ENCODE results near the gene HOXC5.

HOXC5 gene

DNA sequence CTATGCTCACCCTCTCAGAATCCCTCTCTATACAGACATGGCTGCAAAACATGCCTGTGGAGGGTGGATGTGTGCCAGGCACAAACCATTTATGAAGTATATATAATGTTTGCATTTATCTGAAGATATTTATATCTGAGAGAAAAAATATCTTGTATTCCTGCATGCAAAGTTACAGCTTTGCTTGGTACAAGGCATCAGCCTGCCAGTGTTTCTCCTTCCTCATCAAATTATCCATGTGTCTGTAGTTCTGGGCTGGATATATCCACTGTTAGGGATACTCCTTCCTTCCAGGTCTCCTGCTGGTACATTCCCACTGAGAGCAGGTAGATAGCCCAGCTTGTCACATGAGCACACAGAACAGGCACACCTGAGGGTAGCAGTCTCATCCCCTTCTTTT lies 32.8 kb downstream of the HOXC5 start:
- no peaks in the 10 kb centered on the region for H3K79me2 ChIP-seq (ENCODE audit: low read length)
- H3K4me3 ChIP-seq (ENCODE audit: low read length), result no peak overlapping the region
- H3K4me1 ChIP-seq (ENCODE audit: low read length), result no peaks in the 10 kb centered on the region
- no peak for DNase-seq
- no peaks in the 10 kb centered on the region for H3K9me2 ChIP-seq (replicated peaks; ENCODE audit: insufficient read depth, low read length)
- H3K4me2 ChIP-seq (ENCODE audit: low read depth, low read length), result no peak overlapping the region
- no peaks in the 10 kb centered on the region for H3F3A ChIP-seq (ENCODE audit: insufficient read depth, low read length)
- H3K36me3 ChIP-seq (replicated peaks; ENCODE audit: insufficient read depth, low read length), result no peaks in the 10 kb centered on the region
- TF ChIP-seq, protein P1, sequence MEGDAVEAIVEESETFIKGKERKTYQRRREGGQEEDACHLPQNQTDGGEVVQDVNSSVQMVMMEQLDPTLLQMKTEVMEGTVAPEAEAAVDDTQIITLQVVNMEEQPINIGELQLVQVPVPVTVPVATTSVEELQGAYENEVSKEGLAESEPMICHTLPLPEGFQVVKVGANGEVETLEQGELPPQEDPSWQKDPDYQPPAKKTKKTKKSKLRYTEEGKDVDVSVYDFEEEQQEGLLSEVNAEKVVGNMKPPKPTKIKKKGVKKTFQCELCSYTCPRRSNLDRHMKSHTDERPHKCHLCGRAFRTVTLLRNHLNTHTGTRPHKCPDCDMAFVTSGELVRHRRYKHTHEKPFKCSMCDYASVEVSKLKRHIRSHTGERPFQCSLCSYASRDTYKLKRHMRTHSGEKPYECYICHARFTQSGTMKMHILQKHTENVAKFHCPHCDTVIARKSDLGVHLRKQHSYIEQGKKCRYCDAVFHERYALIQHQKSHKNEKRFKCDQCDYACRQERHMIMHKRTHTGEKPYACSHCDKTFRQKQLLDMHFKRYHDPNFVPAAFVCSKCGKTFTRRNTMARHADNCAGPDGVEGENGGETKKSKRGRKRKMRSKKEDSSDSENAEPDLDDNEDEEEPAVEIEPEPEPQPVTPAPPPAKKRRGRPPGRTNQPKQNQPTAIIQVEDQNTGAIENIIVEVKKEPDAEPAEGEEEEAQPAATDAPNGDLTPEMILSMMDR (IDR thresholded peaks at IDR 0.05; ENCODE audit: low read length), result no peak
- no peak for TF ChIP-seq EZH2phosphoT487 (IDR thresholded peaks at IDR 0.05; ENCODE audit: low read length)
- no peak for TF ChIP-seq EZH2 (optimal IDR thresholded peaks at IDR 0.05; ENCODE audit: low read depth, low read length)
- no peak overlapping the region for H2AFZ ChIP-seq (ENCODE audit: low read length)
- H4K20me1 ChIP-seq (ENCODE audit: insufficient read depth, low read length), result no peaks in the 10 kb centered on the region
- H3K27ac ChIP-seq (ENCODE audit: low read length), result no peak overlapping the region
- H3K27me3 ChIP-seq (replicated peaks; ENCODE audit: insufficient read depth, low read length), result peaks cover 45% of the 10 kb centered on the region
- no peak overlapping the region for H3K9ac ChIP-seq (ENCODE audit: low read length)
- no peaks in the 10 kb centered on the region for H3K9me3 ChIP-seq (replicated peaks; ENCODE audit: insufficient read depth, low read length)

DNA sequence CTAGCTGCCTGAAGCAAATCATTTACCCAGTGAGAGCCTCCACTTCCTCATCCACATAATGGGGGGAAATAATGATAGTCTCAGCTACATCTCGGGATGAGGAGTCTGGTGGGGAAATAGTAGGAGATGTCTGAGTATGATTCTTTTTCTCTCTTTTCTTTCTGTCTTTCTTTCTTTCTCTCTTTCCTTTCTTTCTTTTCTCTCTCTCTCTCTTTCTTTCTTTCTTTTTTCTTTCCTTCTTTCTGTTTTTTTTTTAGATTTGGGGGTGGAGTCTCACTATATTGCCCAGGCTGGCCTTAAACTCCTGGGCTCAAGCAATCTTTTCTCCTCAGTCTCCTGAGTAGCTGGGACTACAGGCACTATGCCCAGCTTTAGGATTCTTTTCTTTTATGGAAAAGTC lies 33.6 kb downstream of the HOXC5 start:
- peaks cover 38% of the 10 kb centered on the region for H3K27me3 ChIP-seq (replicated peaks; ENCODE audit: insufficient read depth, low read length)
- TF ChIP-seq EZH2 (optimal IDR thresholded peaks at IDR 0.05; ENCODE audit: low read depth, low read length), result no peak
- TF ChIP-seq, protein P1 (IDR thresholded peaks at IDR 0.05; ENCODE audit: low read length), result no peak
- no peak for TF ChIP-seq EZH2phosphoT487 (IDR thresholded peaks at IDR 0.05; ENCODE audit: low read length)
- no peak for DNase-seq
- H3K36me3 ChIP-seq (replicated peaks; ENCODE audit: insufficient read depth, low read length), result no peaks in the 10 kb centered on the region
- H3K4me3 ChIP-seq (ENCODE audit: low read length), result no peak overlapping the region
- no peak overlapping the region for H2AFZ ChIP-seq (ENCODE audit: low read length)
- no peak overlapping the region for H3K9ac ChIP-seq (ENCODE audit: low read length)
- H3K27ac ChIP-seq (ENCODE audit: low read length), result no peak overlapping the region
- no peaks in the 10 kb centered on the region for H3K79me2 ChIP-seq (ENCODE audit: low read length)
- no peaks in the 10 kb centered on the region for H3K9me3 ChIP-seq (replicated peaks; ENCODE audit: insufficient read depth, low read length)
- H3F3A ChIP-seq (ENCODE audit: insufficient read depth, low read length), result no peaks in the 10 kb centered on the region
- H3K9me2 ChIP-seq (replicated peaks; ENCODE audit: insufficient read depth, low read length), result no peaks in the 10 kb centered on the region
- H4K20me1 ChIP-seq (ENCODE audit: insufficient read depth, low read length), result no peaks in the 10 kb centered on the region
- H3K4me2 ChIP-seq (ENCODE audit: low read depth, low read length), result no peak overlapping the region
- H3K4me1 ChIP-seq (ENCODE audit: low read length), result no peaks in the 10 kb centered on the region

DNA sequence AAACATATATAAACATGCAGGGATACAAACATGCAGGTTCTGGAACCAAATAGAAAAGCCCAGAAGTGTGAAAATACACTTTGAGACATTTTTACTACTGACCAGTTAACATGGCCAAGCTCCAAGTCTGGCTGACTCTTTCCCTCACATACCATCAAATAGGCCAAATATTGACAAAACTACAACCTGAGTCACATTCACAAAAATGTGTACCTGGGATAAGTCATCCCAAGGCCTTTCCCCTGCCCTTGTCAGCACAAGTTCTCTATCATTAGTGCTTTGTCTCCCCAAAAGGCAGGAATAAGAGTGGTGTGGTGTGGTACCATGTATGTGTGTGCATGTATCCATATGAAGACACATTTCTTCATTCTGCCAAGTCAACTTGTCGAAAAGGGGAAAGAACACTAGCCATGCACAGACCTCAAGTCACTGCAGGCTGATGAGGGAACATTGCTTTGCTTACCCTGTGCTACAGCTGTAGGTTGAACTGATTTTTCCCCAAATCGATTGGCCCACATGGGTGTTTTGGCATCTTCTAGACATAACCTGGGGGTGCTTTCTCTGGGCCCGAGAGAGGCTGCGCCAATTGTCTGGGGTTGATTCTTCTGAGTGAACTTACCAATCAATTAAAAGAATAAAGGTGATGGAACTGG lies 35.7 kb downstream of the HOXC5 start:
- DNase-seq, result no peak
- H3F3A ChIP-seq (ENCODE audit: insufficient read depth, low read length), result no peaks in the 10 kb centered on the region
- no peaks in the 10 kb centered on the region for H3K4me1 ChIP-seq (ENCODE audit: low read length)
- H3K79me2 ChIP-seq (ENCODE audit: low read length), result no peaks in the 10 kb centered on the region
- no peak overlapping the region for H2AFZ ChIP-seq (ENCODE audit: low read length)
- H3K27ac ChIP-seq (ENCODE audit: low read length), result no peak overlapping the region
- TF ChIP-seq, protein P1 (IDR thresholded peaks at IDR 0.05; ENCODE audit: low read length), result no peak
- no peak for TF ChIP-seq EZH2phosphoT487 (IDR thresholded peaks at IDR 0.05; ENCODE audit: low read length)
- no peak for TF ChIP-seq EZH2 (optimal IDR thresholded peaks at IDR 0.05; ENCODE audit: low read depth, low read length)
- H3K4me2 ChIP-seq (ENCODE audit: low read depth, low read length), result no peak overlapping the region
- no peaks in the 10 kb centered on the region for H3K9me2 ChIP-seq (replicated peaks; ENCODE audit: insufficient read depth, low read length)
- H3K9me3 ChIP-seq (replicated peaks; ENCODE audit: insufficient read depth, low read length), result no peaks in the 10 kb centered on the region
- no peaks in the 10 kb centered on the region for H3K36me3 ChIP-seq (replicated peaks; ENCODE audit: insufficient read depth, low read length)
- H4K20me1 ChIP-seq (ENCODE audit: insufficient read depth, low read length), result no peaks in the 10 kb centered on the region
- peaks cover 17% of the 10 kb centered on the region; the same call in 1 of the 2 replicates for H3K27me3 ChIP-seq (replicated peaks; ENCODE audit: insufficient read depth, low read length)
- H3K9ac ChIP-seq (ENCODE audit: low read length), result no peak overlapping the region
- no peak overlapping the region for H3K4me3 ChIP-seq (ENCODE audit: low read length)
